SHP77 (cell line): ENCODE data around the gene PPFIA2.
A peak's percentile ranks its signal among the peaks of the same experiment; 100 is the strongest.

Experiments
- DNase-seq, 2 experiments: peaks; one replicate each; lab custom pipeline; 2025; lab: John Stamatoyannopoulos, UW

Gene PPFIA2

DNA sequence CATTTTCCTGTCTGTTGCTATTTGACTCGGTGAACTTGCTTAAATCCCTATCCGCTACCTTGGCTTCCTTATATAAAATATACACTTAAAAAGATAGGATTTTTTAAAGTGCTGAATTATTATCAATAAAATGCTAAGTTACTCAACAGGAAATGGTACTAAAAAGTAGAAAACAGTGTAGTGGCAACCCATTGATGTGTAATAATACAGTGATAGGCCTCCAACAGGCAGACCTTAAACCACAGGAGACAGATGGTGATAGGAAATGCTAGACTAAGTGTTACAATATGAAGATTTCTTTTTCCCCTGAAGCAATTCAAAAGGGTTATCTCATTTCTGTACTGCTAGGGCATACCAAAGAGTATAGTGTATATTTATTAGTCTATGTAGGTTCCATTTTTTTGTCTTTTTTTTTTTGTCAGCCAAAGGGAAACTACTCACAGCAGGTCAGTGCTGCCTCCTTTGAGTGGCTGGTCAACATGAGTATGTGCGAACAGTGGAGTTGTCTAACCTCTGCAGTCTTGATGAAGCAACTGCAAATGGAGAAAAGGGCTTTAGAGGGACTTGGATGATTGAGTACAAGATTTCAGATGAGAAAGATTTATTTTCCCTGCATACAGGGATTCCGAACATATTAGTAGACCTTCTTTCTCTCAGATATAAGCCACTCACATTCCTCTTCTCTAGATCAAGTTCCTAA is 497.5 kb downstream of the PPFIA2 start:
- no peak for DNase-seq

DNA sequence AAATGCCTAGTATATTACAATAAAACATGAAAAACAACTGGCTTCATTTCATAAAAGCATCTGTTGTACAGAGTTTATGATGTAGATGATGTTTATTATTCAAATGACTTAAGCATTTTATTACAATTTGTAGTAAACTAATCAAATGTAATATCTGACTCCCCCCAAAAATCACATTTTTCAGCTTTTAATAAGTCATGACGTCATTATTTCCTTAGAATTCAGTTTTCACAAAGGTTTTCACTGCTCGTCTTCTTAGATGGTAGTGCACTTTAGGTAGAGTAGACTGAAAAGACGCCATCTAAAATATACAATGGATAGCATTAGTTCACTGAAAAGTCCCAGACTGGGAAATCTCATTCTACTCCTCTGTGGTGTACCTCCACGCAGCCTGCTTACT is 499.8 kb downstream of the PPFIA2 start:
- no peak for DNase-seq

- DNase-seq: peak; percentile 78 to 80
Observed at GRCh38 chr12:81257947-81258551, 501.1 kb downstream of the PPFIA2 start.

DNA sequence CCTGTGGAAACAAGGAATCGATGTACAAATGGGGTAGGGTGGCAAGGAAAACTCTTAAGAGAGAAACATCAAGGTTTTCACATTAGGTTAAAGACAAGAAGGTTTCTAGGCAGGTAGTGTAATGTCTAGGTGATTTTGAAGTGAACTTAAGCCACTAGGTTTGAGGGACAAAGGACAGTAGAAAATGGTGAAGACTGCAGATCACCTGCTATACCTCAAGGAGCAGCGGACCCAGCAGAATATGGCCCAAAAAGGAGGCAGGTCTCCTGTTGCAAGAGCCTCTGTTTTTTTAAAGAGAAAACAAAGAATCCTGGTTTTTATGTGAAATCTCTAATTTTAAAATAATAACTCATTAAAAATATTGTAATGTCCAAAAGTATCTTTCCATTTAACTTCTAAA is 503.2 kb downstream of the PPFIA2 start:
- DNase-seq: no peak

- no peak for DNase-seq
Observed at GRCh38 chr12:81255456-81255855, 503.7 kb downstream of the PPFIA2 start.

DNA sequence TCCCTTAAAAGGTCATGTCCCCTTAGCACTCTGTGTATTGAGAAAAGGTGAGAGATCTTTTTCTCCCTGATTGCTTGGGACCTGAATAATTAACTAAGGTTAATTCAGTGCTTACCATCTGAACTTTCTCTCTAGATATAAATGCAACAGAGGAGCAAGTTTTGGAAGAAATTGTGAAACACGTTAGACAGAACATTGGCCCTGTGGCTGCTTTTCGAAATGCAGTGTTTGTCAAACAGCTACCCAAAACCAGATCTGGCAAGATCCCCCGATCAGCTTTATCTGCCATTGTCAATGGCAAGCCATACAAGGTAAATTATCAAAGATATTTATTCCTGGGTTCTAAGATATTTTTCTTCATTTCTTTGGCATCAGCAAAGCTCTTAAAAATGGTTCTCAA is 505.8 kb downstream of the PPFIA2 start:
- peak in 1 of 2 experiments; percentile 8 for DNase-seq

DNA sequence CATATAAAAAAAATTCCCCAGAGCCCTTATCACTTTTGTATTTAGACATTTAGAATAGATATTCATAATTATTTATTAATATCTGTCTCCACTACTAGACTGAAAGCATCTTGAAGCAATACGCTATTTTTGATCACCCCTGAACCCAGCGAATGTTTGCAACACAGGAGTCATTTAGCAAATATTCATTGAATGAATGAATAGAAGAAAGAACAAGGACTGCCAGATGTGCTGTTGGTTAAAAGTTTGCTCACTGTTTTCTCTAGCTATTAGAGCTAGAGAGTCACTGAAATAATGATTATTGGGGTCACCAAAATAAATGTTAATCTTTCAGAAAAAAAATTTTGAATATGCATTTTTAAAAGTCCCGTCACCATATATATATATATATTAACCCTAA is 506.9 kb downstream of the PPFIA2 start:
- no peak for DNase-seq

GRCh38 chr12:81249976-81250375 is 509.2 kb downstream of the PPFIA2 start:
- DNase-seq: no peak

DNA sequence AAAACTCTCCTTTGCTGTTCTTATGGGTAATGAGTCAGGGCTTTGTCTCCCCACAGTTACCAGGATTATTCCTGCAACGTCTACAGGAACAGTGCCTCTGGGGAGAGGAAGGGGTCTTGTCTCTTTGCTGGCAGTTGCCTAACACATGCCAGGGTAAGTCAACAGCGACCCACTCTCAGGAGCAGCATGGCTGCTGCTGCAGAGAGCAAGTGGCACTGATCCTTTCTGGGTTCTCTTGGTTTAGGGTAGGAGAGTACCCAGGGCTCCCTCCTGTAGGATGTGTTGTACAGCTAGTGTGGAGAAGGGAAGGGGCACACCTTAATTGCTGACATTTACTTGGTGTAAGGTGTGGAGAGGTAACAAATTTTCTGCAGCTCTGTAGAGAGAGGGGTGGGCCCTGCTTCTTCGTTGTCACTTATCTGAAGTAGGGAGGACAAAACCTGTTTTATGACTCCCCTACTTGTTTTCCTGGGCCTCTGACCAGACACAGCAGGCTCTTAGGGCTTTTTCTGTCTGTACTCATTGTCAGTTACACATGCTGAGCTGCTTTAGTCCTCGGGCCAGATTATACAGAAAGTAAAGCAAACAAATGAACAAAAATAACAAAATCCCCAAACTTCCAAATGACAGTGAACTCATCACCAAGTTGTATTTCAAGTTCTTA is 513.1 kb downstream of the PPFIA2 start:
- peak; percentile 50 to 54 for DNase-seq

- DNase-seq: no peak
Observed at GRCh38 chr12:81245458-81245857, 513.7 kb downstream of the PPFIA2 start.

DNA sequence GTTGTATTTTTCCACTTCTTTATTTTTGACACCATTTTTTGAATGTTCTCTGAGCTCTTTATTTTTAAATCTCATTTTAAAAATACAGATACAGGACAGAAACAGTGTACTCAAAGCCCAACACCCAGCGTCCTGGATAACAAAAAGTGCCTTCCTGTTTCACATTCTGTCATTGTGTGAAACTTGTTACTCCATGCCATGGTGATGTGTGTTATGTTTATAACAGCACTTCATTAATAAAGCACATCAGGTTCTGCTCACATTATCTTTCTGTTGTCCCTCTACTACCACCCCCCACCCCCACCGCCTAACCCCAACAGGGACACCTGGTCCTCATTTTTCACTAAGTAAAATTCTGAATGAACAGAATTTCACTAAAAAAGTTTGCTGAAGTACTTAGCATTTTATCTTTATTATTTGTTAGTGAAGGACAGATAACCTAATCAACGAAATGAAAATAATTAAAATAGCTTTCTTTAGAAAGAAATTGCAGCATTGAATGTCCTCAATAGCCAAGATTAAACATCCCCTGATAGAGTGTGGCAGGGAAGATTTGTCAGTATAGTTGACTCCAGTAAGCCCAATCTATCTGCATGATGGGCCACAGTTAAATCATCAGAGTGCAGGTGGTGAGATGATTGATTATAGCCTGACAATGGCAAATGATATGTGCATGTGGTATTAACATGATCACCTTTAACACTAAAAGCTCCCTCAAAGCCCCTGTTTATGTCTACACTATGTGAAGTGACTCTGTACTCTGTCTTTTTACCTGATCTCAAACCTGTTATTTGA is 527.4 kb downstream of the PPFIA2 start:
- peak; percentile 67 to 78 for DNase-seq

DNA sequence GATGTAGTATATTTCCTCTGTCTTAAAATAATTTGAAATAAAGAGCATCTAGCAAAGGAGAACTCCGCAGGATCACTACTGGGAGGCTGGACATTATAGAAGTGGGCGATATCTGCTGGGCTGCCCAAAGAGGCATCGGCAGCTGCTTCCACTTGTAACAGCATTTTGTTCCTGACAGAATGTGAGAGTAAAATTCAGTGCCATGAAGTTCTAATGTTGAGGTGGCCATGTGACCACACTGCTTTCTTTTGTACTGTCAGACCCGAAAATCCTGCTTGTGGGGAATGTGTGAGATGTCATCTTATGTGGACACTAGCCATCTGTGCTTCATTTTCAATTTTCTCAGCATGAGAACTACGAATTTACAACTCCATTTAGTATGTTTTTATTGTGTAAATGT is 529.4 kb downstream of the PPFIA2 start:
- DNase-seq: peak; percentile 84 to 87

GRCh38 chr12:81224626-81225025 is 534.5 kb downstream of the PPFIA2 start:
- DNase-seq: no peak

DNA sequence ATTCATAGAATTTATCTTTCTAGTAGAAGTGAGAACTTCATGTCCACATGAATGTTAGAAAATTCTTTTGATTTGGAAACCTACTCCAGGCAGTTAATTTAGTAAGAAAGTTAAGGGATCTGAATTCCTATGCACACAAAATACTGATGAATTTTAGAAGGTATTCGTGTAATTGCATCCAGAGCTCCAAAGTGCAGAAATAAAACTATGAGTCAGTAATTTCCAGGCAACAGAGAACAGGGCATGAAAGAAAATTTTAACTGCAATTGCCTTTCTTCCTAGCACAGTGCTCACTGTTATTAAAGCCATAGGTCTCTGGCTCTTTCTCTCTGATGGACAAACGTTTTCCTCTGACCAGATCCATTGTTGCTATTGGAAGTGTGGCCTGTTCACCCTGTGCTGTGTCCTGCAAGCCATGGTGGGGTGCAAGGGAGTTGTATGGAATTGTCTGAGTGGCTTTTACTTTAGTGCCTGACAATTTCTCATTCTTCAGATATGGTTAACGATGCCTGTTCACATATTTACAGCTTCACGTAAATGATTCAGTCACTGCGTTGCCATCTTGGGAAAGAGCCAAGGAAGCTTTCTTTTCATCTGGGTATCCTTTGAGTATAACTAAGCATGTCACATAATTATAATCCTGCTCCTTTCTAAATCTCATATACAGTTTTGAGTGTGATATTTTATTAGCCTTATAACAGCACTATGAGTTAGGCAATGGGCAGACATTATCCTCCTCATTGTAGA is 536.1 kb downstream of the PPFIA2 start:
- no peak for DNase-seq

DNA sequence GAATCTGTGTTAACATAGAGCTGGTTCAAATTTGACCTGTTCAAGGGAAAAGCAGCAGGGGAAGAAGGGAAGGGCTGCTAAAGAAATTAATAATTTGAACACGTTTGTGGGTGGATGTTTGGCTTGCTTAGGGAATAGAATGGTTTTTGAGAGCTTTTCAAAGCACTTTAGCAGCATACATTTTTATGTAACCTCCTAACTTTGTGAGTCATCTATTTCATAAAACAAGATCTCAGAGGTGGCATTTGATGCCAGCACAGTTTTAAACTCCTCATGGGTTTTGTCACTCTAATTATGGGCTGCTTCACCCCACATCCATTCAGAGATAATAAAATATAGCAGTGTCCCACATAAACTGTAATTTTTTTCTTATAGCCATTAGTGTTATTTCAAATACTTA is 537.5 kb downstream of the PPFIA2 start:
- no peak for DNase-seq

DNA sequence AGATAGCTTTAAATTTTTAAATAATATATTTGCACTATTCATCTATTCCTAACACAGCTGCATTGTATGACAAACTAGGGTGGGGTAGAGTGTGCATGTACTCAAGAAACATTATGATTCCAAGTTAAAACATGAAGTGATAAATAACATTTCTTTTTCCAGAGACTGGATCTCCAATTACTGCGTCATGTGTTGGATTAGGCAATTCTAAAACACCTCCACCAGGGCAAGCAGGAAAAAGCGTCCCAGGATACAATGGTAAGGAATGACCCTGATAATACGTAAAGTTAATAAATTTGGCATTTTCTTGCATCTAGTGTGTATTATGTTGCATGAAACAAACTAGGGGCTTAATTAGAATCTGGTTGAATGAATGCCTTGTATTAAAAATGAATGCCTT is 542.4 kb downstream of the PPFIA2 start:
- no peak for DNase-seq

- no peak for DNase-seq
Observed at GRCh38 chr12:81212996-81213696, 546.0 kb downstream of the PPFIA2 start.

- DNase-seq: no peak
Observed at GRCh38 chr12:81211306-81211705, 547.8 kb downstream of the PPFIA2 start.

GRCh38 chr12:81209772-81210225 is 549.4 kb downstream of the PPFIA2 start:
- DNase-seq: peak; percentile 63 to 65

- peak in 1 of 2 experiments; percentile 7 for DNase-seq
Observed at GRCh38 chr12:81209012-81209411, 550.1 kb downstream of the PPFIA2 start.
